PC-3 (cell line): ENCODE measurements around the gene LRP1B.

Experiments used
- EZH2phosphoT487 ChIP-seq: fragments of 300-600 bp; sonication (generic); IDR thresholded peaks from 2 replicates; pipeline ENCODE4 v1.6.1; 2018; ENCODE audit warnings: mild to moderate bottlenecking, antibody characterized with exemption, low read length, borderline replicate concordance
- TF ChIP-seq, protein P1 (sequence below): fragments of 300-600 bp; sonication (generic); conservative IDR thresholded peaks from 2 replicates; pipeline ENCODE4 v1.5.1; 2017; ENCODE audit warnings: antibody characterized with exemption, low read depth, mild to moderate bottlenecking, low read length

DNA sequence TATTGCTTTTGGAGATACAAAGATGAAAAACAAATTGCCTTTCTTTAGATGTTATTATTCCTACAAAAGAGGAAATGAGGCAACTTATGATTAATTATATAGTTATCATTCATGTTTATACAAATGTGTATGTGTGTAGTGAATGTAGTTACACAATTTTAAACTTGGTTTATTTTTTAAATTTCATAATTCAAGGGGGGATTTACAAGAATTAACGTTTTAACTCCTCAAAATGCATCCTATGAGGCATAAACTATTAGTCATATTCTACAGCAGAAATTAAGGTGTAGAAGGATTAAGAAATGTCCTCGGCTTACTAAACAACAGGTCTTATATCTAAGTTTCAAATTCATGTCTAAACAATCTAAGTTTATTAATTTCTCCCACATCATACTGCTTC lies 1545.8 kb downstream of the LRP1B start:
- TF ChIP-seq EZH2phosphoT487, result no peak
- TF ChIP-seq, protein P1, sequence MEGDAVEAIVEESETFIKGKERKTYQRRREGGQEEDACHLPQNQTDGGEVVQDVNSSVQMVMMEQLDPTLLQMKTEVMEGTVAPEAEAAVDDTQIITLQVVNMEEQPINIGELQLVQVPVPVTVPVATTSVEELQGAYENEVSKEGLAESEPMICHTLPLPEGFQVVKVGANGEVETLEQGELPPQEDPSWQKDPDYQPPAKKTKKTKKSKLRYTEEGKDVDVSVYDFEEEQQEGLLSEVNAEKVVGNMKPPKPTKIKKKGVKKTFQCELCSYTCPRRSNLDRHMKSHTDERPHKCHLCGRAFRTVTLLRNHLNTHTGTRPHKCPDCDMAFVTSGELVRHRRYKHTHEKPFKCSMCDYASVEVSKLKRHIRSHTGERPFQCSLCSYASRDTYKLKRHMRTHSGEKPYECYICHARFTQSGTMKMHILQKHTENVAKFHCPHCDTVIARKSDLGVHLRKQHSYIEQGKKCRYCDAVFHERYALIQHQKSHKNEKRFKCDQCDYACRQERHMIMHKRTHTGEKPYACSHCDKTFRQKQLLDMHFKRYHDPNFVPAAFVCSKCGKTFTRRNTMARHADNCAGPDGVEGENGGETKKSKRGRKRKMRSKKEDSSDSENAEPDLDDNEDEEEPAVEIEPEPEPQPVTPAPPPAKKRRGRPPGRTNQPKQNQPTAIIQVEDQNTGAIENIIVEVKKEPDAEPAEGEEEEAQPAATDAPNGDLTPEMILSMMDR, result no peak
